IMR-90 (cell line): ENCODE measurements around the gene AGPAT3. TPM values are rescaled to one million over a fixed set of nuclear protein-coding genes. Genes with fewer than 3 reads are reported as not detected.

Experiments
- ATAC-seq: fragments of 200-7000 bp; cut with Tn5 transposase; 2 replicates; pipeline ENCODE4 v1.9.1; 2020; ENCODE audit warnings: low read depth, mild to moderate bottlenecking, moderate library complexity
- BruUV-seq: library from RNA; stranded (reverse); fragments of 400-500 nt; replicated peaks from 2 replicates; lab custom pipeline; 2021; lab: Mats Ljungman, UMichigan
- CTCF ChIA-PET: fragments of 300-600 bp; formaldehyde crosslinking; extraction: SDS; loops from one replicate; lab custom pipeline; 2021; ENCODE audit warnings: antibody characterized with exemption; lab: Yijun Ruan, JAX
- POLR2A ChIA-PET: fragments of 300-600 bp; sonication (Branson Sonifier 250); formaldehyde crosslinking; loops from one replicate; lab custom pipeline; 2022; ENCODE audit warnings: antibody characterized with exemption; ENCODE audit not compliant: unreplicated experiment; lab: Charles Lee
- DNase-seq: peaks from one replicate; pipeline ENCODE4 v3.0.0; 2013
- H2AFZ ChIP-seq: replicated peaks from 2 replicates; pipeline ENCODE3; 2013; ENCODE audit warnings: low read length, mild to moderate bottlenecking; ENCODE audit not compliant: poor library complexity
- H2AK5ac ChIP-seq: 2 replicates; pipeline ENCODE4 v1.6.1; 2013; ENCODE audit warnings: low read depth, low read length, inconsistent platforms
- H2AK9ac ChIP-seq: replicated peaks from 2 replicates; pipeline ENCODE3; 2013; ENCODE audit warnings: mild to moderate bottlenecking, low read depth, low read length, moderate library complexity; ENCODE audit not compliant: poor library complexity
- H2BK120ac ChIP-seq: 2 replicates; pipeline ENCODE4 v1.6.1; 2013; ENCODE audit warnings: low read depth, low read length, inconsistent platforms
- H2BK15ac ChIP-seq: 3 replicates; pipeline ENCODE4 v1.6.1; 2013; ENCODE audit warnings: low read depth, low read length, inconsistent platforms
- H2BK20ac ChIP-seq: 2 replicates; pipeline ENCODE4 v1.6.1; 2013; ENCODE audit warnings: low read depth, mild to moderate bottlenecking, inconsistent platforms, low read length, moderate library complexity
- H2BK5ac ChIP-seq: 2 replicates; pipeline ENCODE4 v1.6.1; 2013; ENCODE audit warnings: mild to moderate bottlenecking, low read depth, low read length, inconsistent platforms; ENCODE audit not compliant: poor library complexity, severe bottlenecking
- H3K14ac ChIP-seq: replicated peaks from 2 replicates; pipeline ENCODE4 v1.6.1; 2013; ENCODE audit warnings: low read depth, low read length, inconsistent platforms
- H3K18ac ChIP-seq: 2 replicates; pipeline ENCODE4 v1.6.1; 2013; ENCODE audit warnings: low read depth, low read length, control low read depth
- H3K23ac ChIP-seq: 2 replicates; pipeline ENCODE4 v1.6.1; 2013; ENCODE audit warnings: low read depth, low read length, inconsistent platforms
- H3K27ac ChIP-seq: 2 replicates; pipeline ENCODE4 v1.5.1; 2013; ENCODE audit warnings: mild to moderate bottlenecking, control low read depth, low read length; ENCODE audit not compliant: insufficient read depth
- H3K27me3 ChIP-seq: 2 replicates; pipeline ENCODE4 v1.6.1; 2013; ENCODE audit warnings: low read length; ENCODE audit not compliant: control insufficient read depth, insufficient read depth
- H3K36me3 ChIP-seq: 2 replicates; pipeline ENCODE4 v1.6.1; 2013; ENCODE audit warnings: low read length, mixed read lengths; ENCODE audit not compliant: control insufficient read depth, insufficient read depth
- H3K4ac ChIP-seq: 2 replicates; pipeline ENCODE4 v1.6.1; 2013; ENCODE audit warnings: low read depth, low read length, inconsistent platforms
- H3K4me1 ChIP-seq: 2 replicates; pipeline ENCODE4 v1.6.1; 2013; ENCODE audit warnings: low read length, mixed read lengths; ENCODE audit not compliant: control insufficient read depth, insufficient read depth
- H3K4me2 ChIP-seq: 2 replicates; pipeline ENCODE4 v1.6.1; 2013; ENCODE audit warnings: low read depth, mild to moderate bottlenecking, control low read depth, low read length, moderate library complexity
- H3K4me3 ChIP-seq: 2 replicates; pipeline ENCODE4 v1.5.1; 2013; ENCODE audit warnings: low read depth, mild to moderate bottlenecking, control low read depth, low read length, moderate library complexity; ENCODE audit not compliant: insufficient read depth
- H3K56ac ChIP-seq: 2 replicates; pipeline ENCODE4 v1.6.1; 2013; ENCODE audit warnings: low read length, inconsistent platforms; ENCODE audit not compliant: insufficient read depth; ENCODE audit errors: extremely low read depth
- H3K79me1 ChIP-seq, 2 experiments: 2 replicates each; pipeline ENCODE4 v1.6.1; 2013; ENCODE audit warnings: low read length in 2 of 2, inconsistent platforms in 1 of 2, low read depth in 1 of 2
- H3K9ac ChIP-seq: 2 replicates; pipeline ENCODE4 v1.6.1; 2013; ENCODE audit warnings: low read depth, low read length, control low read depth
- H3K9me1 ChIP-seq: 2 replicates; pipeline ENCODE4 v1.6.1; 2013; ENCODE audit warnings: low read length, inconsistent platforms; ENCODE audit not compliant: insufficient read depth
- H3K9me3 ChIP-seq: 2 replicates; pipeline ENCODE4 v1.6.1; 2013; ENCODE audit warnings: low read length; ENCODE audit not compliant: control insufficient read depth, insufficient read depth
- H4K20me1 ChIP-seq: 2 replicates; pipeline ENCODE4 v1.6.1; 2013; ENCODE audit warnings: low read length, inconsistent platforms; ENCODE audit not compliant: insufficient read depth
- H4K5ac ChIP-seq: 2 replicates; pipeline ENCODE4 v1.6.1; 2013; ENCODE audit warnings: mild to moderate bottlenecking, low read depth, low read length, control low read depth
- H4K8ac ChIP-seq, 2 experiments: 2 replicates each; pipeline ENCODE4 v1.6.1; 2013; ENCODE audit warnings: low read depth in 2 of 2, low read length in 2 of 2, control low read depth in 1 of 2, inconsistent platforms in 1 of 2
- H4K91ac ChIP-seq: 2 replicates; pipeline ENCODE4 v1.6.1; 2013; ENCODE audit warnings: low read depth, low read length, inconsistent platforms; ENCODE audit not compliant: insufficient read depth
- BHLHE40 ChIP-seq: fragments of 150-350 bp; IDR thresholded peaks from 2 replicates; pipeline ENCODE4 v1.6.1; 2016; ENCODE audit warnings: mild to moderate bottlenecking, low read depth, low read length
- CEBPB ChIP-seq: IDR thresholded peaks from 2 replicates; pipeline ENCODE4 v1.6.1; 2012; ENCODE audit warnings: low read depth, low read length, improper control_type of control experiment
- CHD1 ChIP-seq: IDR thresholded peaks from 2 replicates; pipeline ENCODE4 v1.6.1; 2012; ENCODE audit warnings: low read depth, low read length, improper control_type of control experiment
- FOS ChIP-seq: fragments of 150-350 bp; IDR thresholded peaks from 2 replicates; pipeline ENCODE4 v1.6.1; 2016; ENCODE audit warnings: low read depth, low read length
- MAFK ChIP-seq: IDR thresholded peaks from 2 replicates; pipeline ENCODE4 v1.6.1; 2012; ENCODE audit warnings: low read depth, low read length, improper control_type of control experiment
- MAZ ChIP-seq: IDR thresholded peaks from 2 replicates; pipeline ENCODE4 v1.6.1; 2012; ENCODE audit warnings: low read depth, mild to moderate bottlenecking, low read length, improper control_type of control experiment, moderate library complexity, borderline replicate concordance
- MXI1 ChIP-seq: IDR thresholded peaks from 2 replicates; pipeline ENCODE4 v1.6.1; 2012; ENCODE audit warnings: low read depth, mild to moderate bottlenecking, low read length, moderate library complexity, borderline replicate concordance
- NFE2L2 ChIP-seq: fragments of 150-350 bp; IDR thresholded peaks from 2 replicates; pipeline ENCODE4 v1.6.1; 2016; ENCODE audit warnings: low read depth, mild to moderate bottlenecking, low read length
- POLR2A ChIP-seq: IDR thresholded peaks from 2 replicates; pipeline ENCODE4 v1.6.1; 2012; ENCODE audit warnings: mild to moderate bottlenecking, low read depth, low read length
- RAD21 ChIP-seq: IDR thresholded peaks from 2 replicates; pipeline ENCODE4 v1.6.1; 2012; ENCODE audit warnings: low read length, improper control_type of control experiment
- RCOR1 ChIP-seq: IDR thresholded peaks from 2 replicates; pipeline ENCODE4 v1.6.1; 2012; ENCODE audit warnings: mild to moderate bottlenecking, low read length, improper control_type of control experiment; ENCODE audit not compliant: insufficient replicate concordance
- RFX5 ChIP-seq: IDR thresholded peaks from 2 replicates; pipeline ENCODE4 v1.8.0; 2012; ENCODE audit warnings: low read depth, mild to moderate bottlenecking, low read length, moderate library complexity
- SMC3 ChIP-seq: fragments of 150-350 bp; IDR thresholded peaks from 2 replicates; pipeline ENCODE4 v1.6.1; 2016; ENCODE audit warnings: low read depth, mild to moderate bottlenecking, antibody characterized with exemption, low read length, moderate library complexity
- WGBS, 2 experiments: methylation state at CpG; one replicate each; pipeline versions ENCODE4 v1.1.5 to v1.1.7; 2013; ENCODE audit warnings: missing lambda C conversion rate in 2 of 2; ENCODE audit not compliant: insufficient read length in 1 of 2; ENCODE audit errors: extremely low coverage in 2 of 2; 5-methylcytosine and 5-hydroxymethylcytosine counted together
- dilution Hi-C: fragments of 300-500 bp; cut with HindIII; formaldehyde crosslinking; loops from one replicate; pipeline ENCODE4 v1.14.3; 2018; ENCODE audit warnings: low sequenced_read_pairs; ENCODE audit not compliant: unreplicated experiment
- in situ Hi-C: fragments of 300-500 bp; cut with MboI; formaldehyde crosslinking; loops from 3 replicates; pipeline ENCODE4 v1.14.3; 2019; ENCODE audit warnings: low sequenced_read_pairs, inconsistent platforms, mixed read lengths
- intact Hi-C: fragments of 100-400 bp; cut with micrococcal nuclease; formaldehyde crosslinking; loops from 2 replicates; pipeline ENCODE4 v1.10.0; 2022
- polyA plus RNA-seq, 3 experiments: library from polyadenylated mRNA; depleted of rRNA; stranded (reverse); fragments of >200 nt; gene quantifications; 2 replicates each; pipeline ENCODE4 v1.2.3, GENCODE V29; 2012; ENCODE audit warnings: low replicate concordance in 1 of 3
- total RNA-seq: library from RNA; depleted of rRNA; stranded (reverse); fragments of >200 nt; gene quantifications from 2 replicates; pipeline ENCODE4 v1.2.3, GENCODE V29; 2012
- TF ChIP-seq, protein P1 (sequence below): fragments of 150-350 bp; IDR thresholded peaks from 2 replicates; pipeline ENCODE4 v1.6.1; 2017; ENCODE audit warnings: mild to moderate bottlenecking, antibody characterized with exemption, low read length, low read depth
- TF ChIP-seq, protein P2 (sequence below): fragments of 150-350 bp; IDR thresholded peaks from 2 replicates; pipeline ENCODE4 v1.6.1; 2016; ENCODE audit warnings: low read depth, mild to moderate bottlenecking, low read length, moderate library complexity, borderline replicate concordance
- TF ChIP-seq, protein P3 (sequence below): conservative IDR thresholded peaks from 2 replicates; pipeline ENCODE4 v1.5.1; 2012; ENCODE audit warnings: mild to moderate bottlenecking, low read depth, low read length, improper control_type of control experiment

The AGPAT3 gene
- total and polyA plus RNA-seq, 2 of the 4 experiments (the other 2 are of a cell fraction): 27.1 to 38.7 TPM

DNA sequence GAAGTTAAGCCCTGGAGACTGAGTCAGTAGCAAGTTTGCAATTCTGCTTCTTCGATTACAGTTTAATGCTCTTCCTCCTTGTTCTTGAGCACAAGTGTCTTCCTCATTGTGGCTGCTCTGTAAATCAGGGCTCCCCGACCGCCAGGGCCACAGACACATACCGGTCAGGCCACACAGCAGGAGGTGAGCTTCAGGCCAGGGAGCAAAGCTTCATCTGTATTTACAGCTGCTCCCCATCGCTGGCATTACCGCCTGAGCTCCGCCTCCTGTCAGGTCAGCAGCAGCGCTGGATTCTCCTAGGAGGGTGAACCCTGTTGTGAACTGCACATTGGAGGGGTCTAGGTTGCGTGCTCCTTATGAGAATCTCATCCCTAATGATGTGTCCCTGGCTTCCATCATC is 145.4 kb downstream of the AGPAT3 start:
- 70% methylated on average over 2 of the region's 9 CpGs; no CpG with 5 or more reads in 1 of the 2 experiments for WGBS, 2 experiments
- Histone ChIP-seq H3K9ac (no peak overlapping the region), H3K36me3 (no peaks in the 10 kb centered on the region), H2BK5ac (no peak overlapping the region), H3K56ac (no peak overlapping the region), H3K27ac (no peak overlapping the region), H2AK9ac (no peak overlapping the region), H2AFZ (peak overlapping the region; percentile 26), H3K4me1 (peaks cover 14% of the 10 kb centered on the region), H3K27me3 (no peaks in the 10 kb centered on the region), H4K5ac (no peak overlapping the region), H3K23ac (no peak overlapping the region), H3K14ac (no peak overlapping the region), H3K4ac (no peak overlapping the region), H2BK20ac (no peak overlapping the region), H4K91ac (no peak overlapping the region), H4K20me1 (peaks cover 24% of the 10 kb centered on the region), H3K79me1 (peaks cover 4 to 27% of the 10 kb centered on the region in 2 experiments; a peak in 3 of 4 replicates), H3K4me3 (no peak overlapping the region), H4K8ac (no peak overlapping the region; a peak in 1 of 4 replicates), H3K9me1 (peaks cover 15% of the 10 kb centered on the region), H3K9me3 (no peaks in the 10 kb centered on the region), H2AK5ac (no peak overlapping the region), H2BK15ac (no peak overlapping the region), H2BK120ac (no peak overlapping the region), H3K18ac (no peak overlapping the region), H3K4me2 (no peak overlapping the region)
- intact Hi-C loops (loop anchor here (5.0 kb wide), 1 partner anchor 42 kb away; no protein-coding TSS in a partner anchor), dilution Hi-C loops (no loop called here), in situ Hi-C loops (no loop called here)
- CTCF ChIA-PET: no interaction called here
- POLR2A ChIA-PET: no interaction called here
- DNase-seq (no peak), ATAC-seq (no peak)
- no TSS peak for BruUV-seq
- TF ChIP-seq MAFK (no peak), RAD21 (no peak), SMC3 (no peak), NFE2L2 (no peak), CEBPB (no peak), MAZ (no peak), POLR2A (no peak), RCOR1 (no peak), BHLHE40 (no peak), MXI1 (no peak), CHD1 (no peak), FOS (no peak), RFX5 (no peak)
- TF ChIP-seq, protein P1, sequence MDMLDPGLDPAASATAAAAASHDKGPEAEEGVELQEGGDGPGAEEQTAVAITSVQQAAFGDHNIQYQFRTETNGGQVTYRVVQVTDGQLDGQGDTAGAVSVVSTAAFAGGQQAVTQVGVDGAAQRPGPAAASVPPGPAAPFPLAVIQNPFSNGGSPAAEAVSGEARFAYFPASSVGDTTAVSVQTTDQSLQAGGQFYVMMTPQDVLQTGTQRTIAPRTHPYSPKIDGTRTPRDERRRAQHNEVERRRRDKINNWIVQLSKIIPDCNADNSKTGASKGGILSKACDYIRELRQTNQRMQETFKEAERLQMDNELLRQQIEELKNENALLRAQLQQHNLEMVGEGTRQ: no peak
- TF ChIP-seq, protein P2, sequence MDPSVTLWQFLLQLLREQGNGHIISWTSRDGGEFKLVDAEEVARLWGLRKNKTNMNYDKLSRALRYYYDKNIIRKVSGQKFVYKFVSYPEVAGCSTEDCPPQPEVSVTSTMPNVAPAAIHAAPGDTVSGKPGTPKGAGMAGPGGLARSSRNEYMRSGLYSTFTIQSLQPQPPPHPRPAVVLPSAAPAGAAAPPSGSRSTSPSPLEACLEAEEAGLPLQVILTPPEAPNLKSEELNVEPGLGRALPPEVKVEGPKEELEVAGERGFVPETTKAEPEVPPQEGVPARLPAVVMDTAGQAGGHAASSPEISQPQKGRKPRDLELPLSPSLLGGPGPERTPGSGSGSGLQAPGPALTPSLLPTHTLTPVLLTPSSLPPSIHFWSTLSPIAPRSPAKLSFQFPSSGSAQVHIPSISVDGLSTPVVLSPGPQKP: no peak
- TF ChIP-seq, protein P3, sequence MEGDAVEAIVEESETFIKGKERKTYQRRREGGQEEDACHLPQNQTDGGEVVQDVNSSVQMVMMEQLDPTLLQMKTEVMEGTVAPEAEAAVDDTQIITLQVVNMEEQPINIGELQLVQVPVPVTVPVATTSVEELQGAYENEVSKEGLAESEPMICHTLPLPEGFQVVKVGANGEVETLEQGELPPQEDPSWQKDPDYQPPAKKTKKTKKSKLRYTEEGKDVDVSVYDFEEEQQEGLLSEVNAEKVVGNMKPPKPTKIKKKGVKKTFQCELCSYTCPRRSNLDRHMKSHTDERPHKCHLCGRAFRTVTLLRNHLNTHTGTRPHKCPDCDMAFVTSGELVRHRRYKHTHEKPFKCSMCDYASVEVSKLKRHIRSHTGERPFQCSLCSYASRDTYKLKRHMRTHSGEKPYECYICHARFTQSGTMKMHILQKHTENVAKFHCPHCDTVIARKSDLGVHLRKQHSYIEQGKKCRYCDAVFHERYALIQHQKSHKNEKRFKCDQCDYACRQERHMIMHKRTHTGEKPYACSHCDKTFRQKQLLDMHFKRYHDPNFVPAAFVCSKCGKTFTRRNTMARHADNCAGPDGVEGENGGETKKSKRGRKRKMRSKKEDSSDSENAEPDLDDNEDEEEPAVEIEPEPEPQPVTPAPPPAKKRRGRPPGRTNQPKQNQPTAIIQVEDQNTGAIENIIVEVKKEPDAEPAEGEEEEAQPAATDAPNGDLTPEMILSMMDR: no peak
